Suprapubic skin (tissue), 4 donors: ENCODE data around the gene C19orf73. TPM values are rescaled to one million over a fixed set of nuclear protein-coding genes. Genes with fewer than 3 reads are reported as not detected.

ENCODE experiments used
- DNase-seq, 2 donors: peaks; one replicate each; pipeline ENCODE4 v3.0.0-alpha.2; 2019; ENCODE audit warnings: low spot score in 2 of 2
- H3K27ac ChIP-seq: fragments of 200-600 bp; sonication (generic); one replicate; pipeline ENCODE4 v1.5.1; 2019
- H3K27me3 ChIP-seq: fragments of 200-600 bp; sonication (generic); one replicate; pipeline ENCODE4 v1.5.1; 2019
- H3K36me3 ChIP-seq: fragments of 200-600 bp; sonication (generic); one replicate; pipeline ENCODE4 v1.5.1; 2019
- H3K4me1 ChIP-seq: fragments of 200-600 bp; sonication (generic); one replicate; pipeline ENCODE4 v1.5.1; 2019
- H3K4me3 ChIP-seq: fragments of 200-600 bp; sonication (generic); one replicate; pipeline ENCODE4 v1.5.1; 2019; ENCODE audit warnings: mild to moderate bottlenecking
- H3K9me3 ChIP-seq: fragments of 200-600 bp; sonication (generic); one replicate; pipeline ENCODE4 v1.5.1; 2019
- CTCF ChIP-seq, 2 donors: fragments of 200-600 bp in 1 of 2; fragments of 450-650 bp in 1 of 2; sonication (generic) in 1 of 2; IDR thresholded peaks; one replicate each; pipeline ENCODE4 v1.5.1; 2016 to 2019; ENCODE audit warnings: antibody characterized with exemption in 2 of 2, mild to moderate bottlenecking in 1 of 2, moderate library complexity in 1 of 2
- EP300 ChIP-seq: sonication (generic); formaldehyde crosslinking; IDR thresholded peaks from one replicate; pipeline ENCODE4 v1.6.1; 2017; ENCODE audit warnings: antibody characterized with exemption
- POLR2A ChIP-seq, 2 donors: fragments of 450-650 bp; IDR thresholded peaks; one replicate each; pipeline ENCODE4 v1.6.1; 2017; ENCODE audit warnings: antibody characterized with exemption in 2 of 2, mild to moderate bottlenecking in 2 of 2, moderate library complexity in 2 of 2
- POLR2AphosphoS5 ChIP-seq, 3 donors: sonication (generic); formaldehyde crosslinking; IDR thresholded peaks; one replicate each; pipeline ENCODE4 v1.6.1; 2017; ENCODE audit warnings: antibody characterized with exemption in 3 of 3
- WGBS: methylation state at CpG from one replicate; pipeline ENCODE4 v1.1.5; 2018; 5-methylcytosine and 5-hydroxymethylcytosine counted together
- total RNA-seq, 4 donors: library from RNA; depleted of rRNA; stranded (reverse); fragments of >200 nt; gene quantifications; one replicate each; pipeline ENCODE4 v1.1.0, GENCODE V29; 2016

C19orf73 gene
- 1 to 10 TPM in 3 of 4 donors, not detected in 1; 5.2 to 9.3 (median 5.9) TPM for total RNA-seq

- Histone ChIP-seq H3K36me3 (no peaks in the 10 kb centered on the region), H3K9me3 (no peaks in the 10 kb centered on the region), H3K4me1 (peaks cover 48% of the 10 kb centered on the region), H3K27me3 (no peaks in the 10 kb centered on the region), H3K27ac (peak within 1 kb of the TSS; percentile 96), H3K4me3 (peak within 1 kb of the TSS; percentile 87)
- WGBS, result under 1% methylated on average over 23 of the region's 85 CpGs
- peak; percentile 95 to 97 for DNase-seq
- no peak for TF ChIP-seq EP300
- TF ChIP-seq CTCF (IDR thresholded peaks at IDR 0.05), result peak; percentile 16 to 34
- peak; percentile 7 to 18 for TF ChIP-seq POLR2A (IDR thresholded peaks at IDR 0.05)
- TF ChIP-seq POLR2AphosphoS5 (IDR thresholded peaks at IDR 0.05), result peak in 2 of 3 donors; percentile 65 to 79
Observed at GRCh38 chr19:49118565-49119410, at the start of gene C19orf73. C19orf73 (minus strand) TSS chr19:49119143; CDS start chr19:49119022, 121 bp downstream.

DNA sequence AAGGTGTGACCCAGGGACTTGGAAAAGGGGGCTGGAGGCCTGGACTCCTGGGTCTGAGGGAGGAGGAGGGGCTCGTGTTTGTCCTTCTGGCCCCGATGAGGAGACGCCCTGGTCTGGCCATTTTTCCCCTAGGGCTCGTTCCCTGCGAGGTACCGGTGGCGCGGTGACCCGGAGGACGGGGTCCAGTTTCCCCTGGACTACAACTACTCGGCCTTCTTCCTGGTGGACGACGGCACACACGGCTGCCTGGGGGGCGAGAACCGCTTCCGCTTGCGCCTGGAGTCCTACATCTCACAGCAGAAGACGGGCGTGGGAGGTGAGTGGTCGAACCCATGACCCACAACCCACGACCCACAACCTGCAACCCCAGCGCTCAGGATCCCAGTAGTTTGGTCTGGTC is 49.5 kb upstream of the C19orf73 start:
- no peak for DNase-seq
- WGBS, result 92% methylated on average over 10 of the region's 23 CpGs
- Histone ChIP-seq H3K27me3 (no peaks in the 10 kb centered on the region), H3K27ac (no peak overlapping the region), H3K9me3 (no peaks in the 10 kb centered on the region), H3K4me1 (peaks cover 17% of the 10 kb centered on the region), H3K4me3 (no peak overlapping the region), H3K36me3 (peaks cover 57% of the 10 kb centered on the region)
- TF ChIP-seq POLR2AphosphoS5 (IDR thresholded peaks at IDR 0.05) (no peak), EP300 (no peak)

GRCh38 chr19:49167857-49168409 is 49.0 kb upstream of the C19orf73 start:
- TF ChIP-seq CTCF (IDR thresholded peaks at IDR 0.05) (no peak), EP300 (no peak), POLR2AphosphoS5 (IDR thresholded peaks at IDR 0.05) (no peak), POLR2A (IDR thresholded peaks at IDR 0.05) (no peak)
- no peaks in the 10 kb centered on the region for H3K9me3 ChIP-seq
- 92% methylated on average over 15 of the region's 25 CpGs for WGBS

DNA sequence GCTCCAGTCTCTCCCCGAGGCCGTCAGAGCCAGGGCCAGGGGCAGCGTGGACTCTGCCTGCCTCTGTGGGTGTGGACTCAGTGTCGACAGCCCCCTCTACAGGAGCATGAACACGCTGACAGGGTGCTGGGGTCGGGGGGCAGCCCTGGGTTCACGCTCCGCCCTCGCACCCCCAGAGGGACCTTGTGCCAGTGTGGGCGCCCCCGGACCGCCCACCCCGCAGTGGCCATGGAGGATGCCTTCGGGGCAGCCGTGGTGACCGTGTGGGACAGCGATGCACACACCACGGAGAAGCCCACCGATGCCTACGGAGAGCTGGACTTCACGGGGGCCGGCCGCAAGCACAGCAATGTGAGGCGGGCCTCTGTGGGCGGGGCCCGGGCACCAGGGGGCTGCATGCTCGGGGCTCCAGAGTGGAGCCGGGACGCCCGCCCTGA is 46.9 kb upstream of the C19orf73 start:
- peaks cover 32% of the 10 kb centered on the region for H3K36me3 ChIP-seq
- no peaks in the 10 kb centered on the region for H3K9me3 ChIP-seq
- no peaks in the 10 kb centered on the region for H3K27me3 ChIP-seq
- no peak overlapping the region for H3K4me3 ChIP-seq
- H3K27ac ChIP-seq, result peak overlapping the region; percentile 69
- H3K4me1 ChIP-seq, result peaks cover 17% of the 10 kb centered on the region
- no peak for DNase-seq
- TF ChIP-seq POLR2A (IDR thresholded peaks at IDR 0.05) (no peak), CTCF (IDR thresholded peaks at IDR 0.05) (no peak), POLR2AphosphoS5 (IDR thresholded peaks at IDR 0.05) (no peak), EP300 (no peak)
- WGBS, result 83% methylated on average over 10 of the region's 30 CpGs

More at GRCh38 chr19:49167857-49168409, 49.0 kb upstream of the C19orf73 start:
- no peaks in the 10 kb centered on the region for H3K27me3 ChIP-seq
- H3K4me1 ChIP-seq, result peaks cover 17% of the 10 kb centered on the region
- H3K36me3 ChIP-seq, result peaks cover 52% of the 10 kb centered on the region
- no peak for DNase-seq
- H3K27ac ChIP-seq, result no peak overlapping the region
- H3K4me3 ChIP-seq, result no peak overlapping the region

GRCh38 chr19:49165111-49165750 is 46.3 kb upstream of the C19orf73 start:
- Histone ChIP-seq H3K36me3 (peaks cover 25% of the 10 kb centered on the region), H3K9me3 (no peaks in the 10 kb centered on the region), H3K27me3 (no peaks in the 10 kb centered on the region), H3K4me3 (no peak overlapping the region), H3K27ac (peak overlapping the region; percentile 69), H3K4me1 (peaks cover 17% of the 10 kb centered on the region)
- 64% methylated on average over 24 of the region's 24 CpGs for WGBS
- DNase-seq, result no peak
- TF ChIP-seq CTCF (IDR thresholded peaks at IDR 0.05) (no peak), EP300 (no peak), POLR2AphosphoS5 (IDR thresholded peaks at IDR 0.05) (no peak), POLR2A (IDR thresholded peaks at IDR 0.05) (no peak)
